Measurements from ENCODE around the gene DLG2.

DNA sequence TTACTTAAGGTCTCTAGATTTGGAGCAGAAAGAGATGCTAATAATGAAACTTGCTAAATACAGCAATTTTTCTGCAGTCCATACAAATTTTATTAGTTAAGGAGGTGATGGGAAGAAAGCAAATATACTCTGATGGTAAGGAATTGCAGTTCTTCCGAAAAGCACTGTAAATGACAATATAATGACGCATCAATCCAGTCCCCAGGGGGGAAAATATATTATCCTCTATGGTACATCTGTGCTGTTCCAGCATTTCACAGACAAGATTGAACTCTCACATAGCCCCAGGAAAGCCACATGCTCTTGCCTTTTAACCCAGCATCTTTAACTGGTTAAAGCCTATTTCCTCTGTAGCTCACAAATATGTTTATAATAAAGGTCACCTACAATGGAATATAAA, 1924.3 kb downstream of the DLG2 start:
- TF ChIP-seq REST (IDR thresholded peaks at IDR 0.05; ENCODE audit: insufficient read depth in 1 of 2, low read depth in 2 of 2, low read length in 2 of 2) (no peak), SIN3A (IDR thresholded peaks at IDR 0.05; ENCODE audit: borderline replicate concordance, insufficient read depth, low read length) (no peak), TAF1 (IDR thresholded peaks at IDR 0.05; ENCODE audit: borderline replicate concordance, insufficient read depth, low read length) (no peak), POLR2AphosphoS5 (IDR thresholded peaks at IDR 0.05; ENCODE audit: low read depth, low read length) (no peak)
